Smooth muscle cell (in vitro differentiated cells): ENCODE measurements around the gene GAS2L2. TPM values are rescaled to one million over a fixed set of nuclear protein-coding genes. Genes with fewer than 3 reads are reported as not detected.

ENCODE experiments used
- DNase-seq: peaks from one replicate; lab custom pipeline; 2025; ENCODE audit not compliant: unreplicated experiment; lab: John Stamatoyannopoulos, UW
- H2AFZ ChIP-seq: fragments of 200-600 bp; sonication (generic); 2 replicates; pipeline ENCODE4 v1.6.0; 2016; ENCODE audit warnings: antibody characterized with exemption, low read depth, mild to moderate bottlenecking
- H3F3A ChIP-seq: fragments of 200-600 bp; sonication (generic); 2 replicates; pipeline ENCODE4 v1.6.0; 2017; ENCODE audit warnings: antibody characterized with exemption, low read depth
- H3K27ac ChIP-seq: fragments of 200-600 bp; sonication (generic); 2 replicates; pipeline ENCODE4 v1.5.1; 2016; ENCODE audit warnings: low read depth, mild to moderate bottlenecking
- H3K27me3 ChIP-seq: fragments of 200-600 bp; sonication (generic); 2 replicates; pipeline ENCODE4 v1.6.1; 2016; ENCODE audit warnings: low read depth, mild to moderate bottlenecking
- H3K36me3 ChIP-seq: fragments of 200-600 bp; sonication (generic); 2 replicates; pipeline ENCODE4 v1.5.1; 2016; ENCODE audit warnings: low read depth
- H3K4me1 ChIP-seq: fragments of 200-600 bp; sonication (generic); 2 replicates; pipeline ENCODE4 v1.5.1; 2016; ENCODE audit warnings: low read depth
- H3K4me2 ChIP-seq: fragments of 200-600 bp; sonication (generic); 2 replicates; pipeline ENCODE4 v1.6.0; 2016; ENCODE audit warnings: mild to moderate bottlenecking
- H3K4me3 ChIP-seq: fragments of 200-600 bp; sonication (generic); 2 replicates; pipeline ENCODE4 v1.5.1; 2016; ENCODE audit warnings: mild to moderate bottlenecking
- H3K79me2 ChIP-seq: fragments of 200-600 bp; sonication (generic); 2 replicates; pipeline ENCODE4 v1.6.0; 2016; ENCODE audit warnings: low read depth, mild to moderate bottlenecking
- H3K9ac ChIP-seq: fragments of 200-600 bp; sonication (generic); 2 replicates; pipeline ENCODE4 v1.6.0; 2016; ENCODE audit warnings: low read depth
- H3K9me3 ChIP-seq: fragments of 200-600 bp; sonication (generic); replicated peaks from 2 replicates; pipeline ENCODE4 v1.5.1; 2016; ENCODE audit warnings: low read depth
- H4K20me1 ChIP-seq: fragments of 200-600 bp; sonication (generic); 2 replicates; pipeline ENCODE4 v1.6.0; 2016; ENCODE audit warnings: low read depth
- WGBS: methylation state at CpG from one replicate; pipeline ENCODE4 v1.1.7; 2016; ENCODE audit warnings: low lambda C conversion rate; 5-methylcytosine and 5-hydroxymethylcytosine counted together
- polyA plus RNA-seq: library from polyadenylated mRNA; unstranded; fragments of >200 nt; fragmentation: Nextera tagmentation; extraction: Ambion mirVana; gene quantifications from 2 replicates; pipeline ENCODE4 v1.2.1, GENCODE V29; 2016
- total RNA-seq: library from RNA; depleted of rRNA; stranded (reverse); fragments of >200 nt; gene quantifications from 2 replicates; pipeline ENCODE4 v1.2.3, GENCODE V29; 2014
- TF ChIP-seq, protein P1 (sequence below): fragments of 200-600 bp; sonication (generic); IDR thresholded peaks from 2 replicates; pipeline ENCODE4 v1.5.1; 2017; ENCODE audit warnings: borderline replicate concordance, mild to moderate bottlenecking, antibody characterized with exemption; ENCODE audit not compliant: insufficient read depth, poor library complexity, severe bottlenecking

The GAS2L2 gene
- total and polyA plus RNA-seq, 2 experiments from 2014 or later = not detected

DNA sequence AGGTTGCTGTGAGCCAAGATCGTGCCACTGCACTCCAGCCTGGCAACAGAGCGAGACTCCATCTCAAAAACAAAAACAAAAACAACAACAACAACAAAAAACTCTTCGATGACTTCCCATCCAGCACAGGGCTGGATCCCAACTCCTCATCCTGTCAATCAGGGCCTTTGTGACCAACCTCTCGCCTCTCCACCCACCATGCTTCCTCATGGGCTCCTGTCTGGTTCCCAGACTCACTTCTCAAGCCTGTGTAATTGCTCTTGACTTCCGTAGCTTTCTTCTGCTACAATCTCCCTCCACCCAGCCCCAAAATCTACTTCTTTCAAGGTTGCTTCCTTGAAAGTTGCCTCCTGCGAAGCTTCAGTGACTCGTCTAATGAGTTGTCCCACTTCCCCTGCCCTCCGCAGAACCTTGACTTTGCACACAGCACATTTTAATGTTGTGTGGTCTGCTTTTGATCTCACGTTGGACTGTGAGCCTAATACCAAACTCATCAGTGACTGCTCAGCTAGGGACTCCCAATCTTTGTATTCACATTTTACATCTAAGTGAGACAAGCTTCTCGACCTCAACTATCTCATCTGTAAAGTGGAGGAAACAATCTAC lies 22.5 kb downstream of the GAS2L2 start:
- Histone ChIP-seq H3K27me3 (no peaks in the 10 kb centered on the region), H3K9me3 (no peaks in the 10 kb centered on the region), H3K27ac (no peak overlapping the region), H3K9ac (no peak overlapping the region), H3K4me2 (peak overlapping the region; percentile 96), H3K36me3 (no peaks in the 10 kb centered on the region), H2AFZ (no peak overlapping the region), H3F3A (peaks cover 19% of the 10 kb centered on the region), H4K20me1 (peaks cover 14% of the 10 kb centered on the region), H3K4me1 (peaks cover 30% of the 10 kb centered on the region), H3K79me2 (no peaks in the 10 kb centered on the region), H3K4me3 (no peak overlapping the region)
- DNase-seq = no peak
- 63% methylated on average over 10 of the region's 10 CpGs for WGBS
- TF ChIP-seq, protein P1, sequence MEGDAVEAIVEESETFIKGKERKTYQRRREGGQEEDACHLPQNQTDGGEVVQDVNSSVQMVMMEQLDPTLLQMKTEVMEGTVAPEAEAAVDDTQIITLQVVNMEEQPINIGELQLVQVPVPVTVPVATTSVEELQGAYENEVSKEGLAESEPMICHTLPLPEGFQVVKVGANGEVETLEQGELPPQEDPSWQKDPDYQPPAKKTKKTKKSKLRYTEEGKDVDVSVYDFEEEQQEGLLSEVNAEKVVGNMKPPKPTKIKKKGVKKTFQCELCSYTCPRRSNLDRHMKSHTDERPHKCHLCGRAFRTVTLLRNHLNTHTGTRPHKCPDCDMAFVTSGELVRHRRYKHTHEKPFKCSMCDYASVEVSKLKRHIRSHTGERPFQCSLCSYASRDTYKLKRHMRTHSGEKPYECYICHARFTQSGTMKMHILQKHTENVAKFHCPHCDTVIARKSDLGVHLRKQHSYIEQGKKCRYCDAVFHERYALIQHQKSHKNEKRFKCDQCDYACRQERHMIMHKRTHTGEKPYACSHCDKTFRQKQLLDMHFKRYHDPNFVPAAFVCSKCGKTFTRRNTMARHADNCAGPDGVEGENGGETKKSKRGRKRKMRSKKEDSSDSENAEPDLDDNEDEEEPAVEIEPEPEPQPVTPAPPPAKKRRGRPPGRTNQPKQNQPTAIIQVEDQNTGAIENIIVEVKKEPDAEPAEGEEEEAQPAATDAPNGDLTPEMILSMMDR = no peak

DNA sequence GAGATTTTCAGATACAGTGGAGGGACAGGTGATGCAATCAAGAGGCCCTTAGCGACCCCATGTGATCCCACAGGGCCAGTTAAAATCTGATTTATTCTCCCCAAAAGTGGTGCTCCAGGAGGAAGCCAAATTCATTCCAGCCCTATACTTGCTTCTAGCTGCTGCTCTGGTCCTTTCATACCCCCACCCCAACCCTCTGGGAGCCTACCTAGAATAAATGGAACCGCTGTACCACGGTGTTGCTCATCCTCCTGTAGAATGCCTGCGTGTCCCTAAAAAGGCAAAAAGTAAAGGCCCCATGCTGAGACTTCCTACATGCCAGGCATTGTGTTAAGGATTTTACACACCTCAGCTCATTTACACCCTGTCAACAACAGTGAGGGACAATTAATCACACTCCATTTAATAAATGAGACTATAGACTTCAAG lies 23.6 kb downstream of the GAS2L2 start:
- TF ChIP-seq, protein P1 = no peak
- H3K79me2 ChIP-seq = no peaks in the 10 kb centered on the region
- H3K9ac ChIP-seq = no peak overlapping the region
- no peak overlapping the region for H2AFZ ChIP-seq
- DNase-seq = no peak
- H3K9me3 ChIP-seq = no peaks in the 10 kb centered on the region
- no peaks in the 10 kb centered on the region for H3K36me3 ChIP-seq
- peaks cover 18% of the 10 kb centered on the region for H4K20me1 ChIP-seq
- H3K4me1 ChIP-seq = peaks cover 30% of the 10 kb centered on the region
- H3K4me2 ChIP-seq = no peak overlapping the region
- no peaks in the 10 kb centered on the region for H3K27me3 ChIP-seq
- H3K4me3 ChIP-seq = no peak overlapping the region
- H3F3A ChIP-seq = peaks cover 23% of the 10 kb centered on the region
- H3K27ac ChIP-seq = no peak overlapping the region
- WGBS = 52% methylated on average over 4 of the region's 4 CpGs

DNA sequence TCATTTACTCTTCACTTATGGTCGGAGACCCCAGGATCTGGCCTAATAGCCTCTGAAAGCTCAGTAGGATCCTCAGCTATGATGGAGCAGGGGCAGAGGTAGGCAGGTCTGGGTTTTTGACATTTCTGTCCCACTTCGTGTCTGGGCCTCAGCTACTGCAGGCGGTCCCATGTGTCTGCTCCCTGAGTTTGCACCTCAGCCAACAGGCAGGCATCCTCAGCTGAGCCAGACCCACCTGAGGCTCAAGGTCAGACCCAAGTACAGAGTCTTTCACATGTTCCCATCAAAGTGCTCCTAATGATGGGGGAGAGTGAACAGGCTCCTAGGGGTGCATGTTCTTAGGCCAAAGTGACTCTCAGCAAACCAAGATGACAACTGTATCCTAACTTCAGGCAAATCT lies 24.5 kb downstream of the GAS2L2 start:
- peaks cover 18% of the 10 kb centered on the region for H4K20me1 ChIP-seq
- H2AFZ ChIP-seq = no peak overlapping the region
- TF ChIP-seq, protein P1 = no peak
- H3K4me1 ChIP-seq = peaks cover 30% of the 10 kb centered on the region
- H3F3A ChIP-seq = peaks cover 23% of the 10 kb centered on the region
- no peak overlapping the region for H3K4me3 ChIP-seq
- H3K79me2 ChIP-seq = no peaks in the 10 kb centered on the region
- H3K4me2 ChIP-seq = no peak overlapping the region
- H3K27ac ChIP-seq = no peak overlapping the region
- no peaks in the 10 kb centered on the region for H3K9me3 ChIP-seq
- DNase-seq = no peak
- H3K36me3 ChIP-seq = peaks cover 2% of the 10 kb centered on the region
- no peaks in the 10 kb centered on the region for H3K27me3 ChIP-seq
- WGBS = 96% methylated on average over 3 of the region's 3 CpGs
- H3K9ac ChIP-seq = no peak overlapping the region

DNA sequence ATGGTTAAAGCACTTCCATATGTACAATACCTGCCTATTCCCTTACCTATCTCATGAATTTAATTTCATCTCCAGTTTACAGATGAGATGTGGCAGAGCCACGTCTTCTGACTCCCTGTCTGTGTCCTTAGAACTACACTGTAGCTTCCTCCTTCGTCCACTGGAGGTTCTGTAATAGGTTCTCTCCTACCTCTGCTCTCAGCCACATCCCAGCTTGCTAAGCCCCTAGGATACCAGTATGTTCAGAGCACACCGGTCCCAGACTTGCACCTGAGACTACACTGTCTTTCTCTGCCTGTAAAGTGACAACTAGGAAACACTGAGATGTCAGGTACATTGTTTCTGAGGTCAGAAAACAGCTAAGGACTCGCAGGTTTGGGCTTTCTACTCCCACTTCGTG lies 25.4 kb downstream of the GAS2L2 start:
- Histone ChIP-seq H3K9ac (no peak overlapping the region), H4K20me1 (peaks cover 18% of the 10 kb centered on the region), H3K79me2 (no peaks in the 10 kb centered on the region), H3K9me3 (no peaks in the 10 kb centered on the region), H3K4me3 (no peak overlapping the region), H2AFZ (no peak overlapping the region), H3K27me3 (no peaks in the 10 kb centered on the region), H3K27ac (peak overlapping the region; percentile 76), H3K4me1 (peaks cover 30% of the 10 kb centered on the region), H3K4me2 (no peak overlapping the region), H3K36me3 (peaks cover 4% of the 10 kb centered on the region), H3F3A (peaks cover 28% of the 10 kb centered on the region)
- TF ChIP-seq, protein P1 = no peak
- no peak for DNase-seq
- WGBS = 94% methylated on average over 5 of the region's 5 CpGs
